ENCODE results near the gene ZC3H10.

ZC3H10 gene

GRCh38 chr12:56101045-56101444 lies 17.0 kb upstream of the ZC3H10 start:
- peaks cover 2% of the 10 kb centered on the region; the same call in 1 of the 2 replicates for H3K36me3 ChIP-seq
- TF ChIP-seq Cebpa-rat (IDR thresholded peaks at IDR 0.05), result no peak
- H3K9me3 ChIP-seq, result no peaks in the 10 kb centered on the region
- H3K4me2 ChIP-seq, result no peak overlapping the region
- no peaks in the 10 kb centered on the region for H3K27me3 ChIP-seq
- peaks cover 12% of the 10 kb centered on the region for H4K20me1 ChIP-seq
- no peak overlapping the region for H3K4me3 ChIP-seq
- H3K4me1 ChIP-seq, result peaks cover 22% of the 10 kb centered on the region
- H3K27ac ChIP-seq, result no peak overlapping the region
- H3K9ac ChIP-seq, result no peak overlapping the region

DNA sequence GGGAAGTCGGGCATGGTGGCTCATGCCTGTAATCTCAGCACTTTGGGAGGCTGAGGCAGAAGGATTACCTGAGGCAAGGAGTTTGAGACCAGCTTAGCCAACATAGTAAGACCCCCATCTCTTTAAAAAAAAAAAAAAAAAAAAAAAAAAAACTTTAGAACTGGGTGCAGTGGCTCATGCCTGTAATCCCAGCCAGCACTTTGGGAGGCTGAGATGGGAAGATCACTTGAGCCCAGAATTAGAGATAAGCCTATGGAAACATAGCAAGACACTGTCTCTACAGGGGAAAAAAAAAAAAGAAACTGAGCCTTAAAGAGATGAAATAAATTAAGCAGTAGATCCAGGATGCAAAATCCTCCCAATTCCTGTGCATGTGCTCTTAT lies 15.4 kb upstream of the ZC3H10 start:
- Histone ChIP-seq H3K9me3 (no peaks in the 10 kb centered on the region), H3K9ac (no peak overlapping the region; the same call in 1 of the 2 replicates), H3K36me3 (peaks cover 18% of the 10 kb centered on the region), H3K27ac (no peak overlapping the region), H4K20me1 (peaks cover 28% of the 10 kb centered on the region), H3K4me3 (no peak overlapping the region), H3K27me3 (no peaks in the 10 kb centered on the region), H3K4me2 (peak overlapping the region; percentile 84), H3K4me1 (peaks cover 32% of the 10 kb centered on the region)
- no peak for TF ChIP-seq Cebpa-rat (IDR thresholded peaks at IDR 0.05)

GRCh38 chr12:56103066-56103711 lies 14.9 kb upstream of the ZC3H10 start:
- peak overlapping the region; percentile 92 for H3K4me3 ChIP-seq
- H3K9ac ChIP-seq, result peak overlapping the region; percentile 98
- no peak for TF ChIP-seq Cebpa-rat (IDR thresholded peaks at IDR 0.05)
- 0 out of 2 replicates have a peak overlapping the region, but pooled peaks have one; percentile 71 for H3K27ac ChIP-seq
- peak overlapping the region; percentile 84 for H3K4me2 ChIP-seq
- peaks cover 32% of the 10 kb centered on the region for H4K20me1 ChIP-seq
- H3K27me3 ChIP-seq, result no peaks in the 10 kb centered on the region
- peaks cover 23% of the 10 kb centered on the region for H3K36me3 ChIP-seq
- no peaks in the 10 kb centered on the region for H3K9me3 ChIP-seq
- peaks cover 32% of the 10 kb centered on the region for H3K4me1 ChIP-seq

GRCh38 chr12:56103823-56104108 lies 14.3 kb upstream of the ZC3H10 start:
- Histone ChIP-seq H3K36me3 (peaks cover 29% of the 10 kb centered on the region), H3K9ac (peak overlapping the region; percentile 98), H3K27ac (peak overlapping the region; percentile 71), H3K4me1 (peaks cover 32% of the 10 kb centered on the region), H4K20me1 (peaks cover 32% of the 10 kb centered on the region), H3K27me3 (no peaks in the 10 kb centered on the region), H3K4me3 (peak overlapping the region; percentile 92), H3K9me3 (no peaks in the 10 kb centered on the region), H3K4me2 (peak overlapping the region; percentile 84)
- no peak for TF ChIP-seq Cebpa-rat (IDR thresholded peaks at IDR 0.05)

GRCh38 chr12:56104109-56104814 lies 13.8 kb upstream of the ZC3H10 start, which contains the start of gene PA2G4:
PA2G4 (plus strand) TSS chr12:56104559; CDS start chr12:56104738, 179 bp downstream.
- H3K36me3 ChIP-seq, result peaks cover 34% of the 10 kb centered on the region

GRCh38 chr12:56104815-56105608 lies 13.1 kb upstream of the ZC3H10 start:
- peaks cover 41% of the 10 kb centered on the region for H3K36me3 ChIP-seq
- H3K4me3 ChIP-seq, result peak overlapping the region; percentile 92
- TF ChIP-seq Cebpa-rat (IDR thresholded peaks at IDR 0.05), result no peak
- peaks cover 32% of the 10 kb centered on the region for H3K4me1 ChIP-seq
- peak overlapping the region; percentile 95 for H3K4me2 ChIP-seq
- peak overlapping the region; percentile 98 for H3K9ac ChIP-seq
- H3K27ac ChIP-seq, result peak overlapping the region; percentile 97
- no peaks in the 10 kb centered on the region for H3K27me3 ChIP-seq
- H3K9me3 ChIP-seq, result no peaks in the 10 kb centered on the region
- H4K20me1 ChIP-seq, result peaks cover 32% of the 10 kb centered on the region

More at GRCh38 chr12:56104109-56104814, 13.8 kb upstream of the ZC3H10 start, which contains the start of gene PA2G4:
- Histone ChIP-seq H3K9me3 (no peaks in the 10 kb centered on the region), H3K4me1 (peaks cover 32% of the 10 kb centered on the region), H3K27ac (peak within 1 kb of the TSS; percentile 97), H4K20me1 (peaks cover 32% of the 10 kb centered on the region), H3K9ac (peak within 1 kb of the TSS; percentile 98), H3K27me3 (no peaks in the 10 kb centered on the region), H3K4me3 (peak within 1 kb of the TSS; percentile 92), H3K4me2 (peak within 1 kb of the TSS; percentile 95)
- no peak for TF ChIP-seq Cebpa-rat (IDR thresholded peaks at IDR 0.05)

- H3K36me3 ChIP-seq, result peaks cover 47% of the 10 kb centered on the region
Observed at GRCh38 chr12:56105609-56105902, 12.5 kb upstream of the ZC3H10 start.

GRCh38 chr12:56107242-56107641 lies 10.8 kb upstream of the ZC3H10 start:
- Histone ChIP-seq H3K4me3 (no peak overlapping the region), H3K4me2 (no peak overlapping the region), H3K9me3 (no peaks in the 10 kb centered on the region), H3K4me1 (peaks cover 32% of the 10 kb centered on the region), H3K27me3 (no peaks in the 10 kb centered on the region), H4K20me1 (peaks cover 32% of the 10 kb centered on the region), H3K27ac (no peak overlapping the region), H3K36me3 (peaks cover 64% of the 10 kb centered on the region), H3K9ac (peak overlapping the region; percentile 32; the same call in 1 of the 2 replicates)
- TF ChIP-seq Cebpa-rat (IDR thresholded peaks at IDR 0.05), result no peak

More at GRCh38 chr12:56105609-56105902, 12.5 kb upstream of the ZC3H10 start:
- Histone ChIP-seq H4K20me1 (peaks cover 32% of the 10 kb centered on the region), H3K4me1 (peaks cover 32% of the 10 kb centered on the region), H3K27ac (peak overlapping the region; percentile 97), H3K4me2 (peak overlapping the region; percentile 95), H3K4me3 (peak overlapping the region; percentile 92), H3K9me3 (no peaks in the 10 kb centered on the region), H3K9ac (peak overlapping the region; percentile 98), H3K27me3 (no peaks in the 10 kb centered on the region)
- TF ChIP-seq Cebpa-rat (IDR thresholded peaks at IDR 0.05), result no peak

- no peak for TF ChIP-seq Cebpa-rat (IDR thresholded peaks at IDR 0.05)
- Histone ChIP-seq H3K4me3 (no peak overlapping the region), H3K4me1 (peaks cover 21% of the 10 kb centered on the region), H3K4me2 (no peak overlapping the region), H4K20me1 (peaks cover 25% of the 10 kb centered on the region), H3K36me3 (peaks cover 87% of the 10 kb centered on the region), H3K27ac (no peak overlapping the region), H3K9me3 (no peaks in the 10 kb centered on the region), H3K27me3 (no peaks in the 10 kb centered on the region), H3K9ac (no peak overlapping the region)
Observed at GRCh38 chr12:56110571-56110970, 7.5 kb upstream of the ZC3H10 start.

Measured in BLaER1 (cell line).